ENCODE measurements around the gene CD2.

DNA sequence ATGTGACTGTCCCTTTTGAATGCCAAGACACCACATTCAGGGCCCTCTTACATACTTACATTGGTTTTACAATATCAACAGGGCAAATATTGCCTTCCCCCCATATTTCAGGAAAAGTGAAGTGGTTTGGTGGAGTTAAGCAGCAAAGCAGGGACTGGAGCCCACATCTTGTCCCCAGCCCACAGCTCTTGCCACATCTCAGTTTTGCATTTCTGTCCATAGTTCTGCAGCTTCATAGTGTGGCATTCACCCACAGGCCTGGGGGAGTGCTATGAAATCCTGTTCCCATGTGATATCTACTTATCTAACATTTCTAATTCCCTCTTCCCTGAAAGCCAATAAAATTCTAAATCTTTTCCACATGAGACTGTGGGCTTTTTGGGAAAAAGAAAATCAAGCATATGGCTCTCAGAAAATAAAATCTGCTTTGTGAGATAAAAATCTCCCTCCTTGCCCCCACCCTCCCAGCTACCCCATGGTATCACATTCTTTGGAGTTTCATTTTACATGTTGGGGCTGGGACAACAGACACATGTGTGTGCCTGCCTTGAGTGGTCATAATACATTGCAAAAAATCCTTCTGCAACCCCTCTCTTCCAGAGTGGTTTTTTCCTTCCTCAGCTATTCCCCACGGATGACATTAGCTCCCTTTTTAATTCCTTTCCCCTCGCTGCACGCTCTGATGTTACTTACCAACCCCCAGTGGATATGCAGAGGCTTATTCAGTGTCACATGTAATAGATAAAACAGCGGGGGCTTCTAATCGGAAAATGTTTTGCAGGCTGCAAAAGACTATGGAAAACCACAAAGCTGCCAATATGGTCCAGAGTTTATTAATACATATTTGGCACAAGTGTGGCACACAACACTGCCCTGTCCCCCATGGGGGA, 20.5 kb upstream of the CD2 start:
- TF ChIP-seq POLR2A (IDR thresholded peaks at IDR 0.05): no peak
- TF ChIP-seq, protein P1, sequence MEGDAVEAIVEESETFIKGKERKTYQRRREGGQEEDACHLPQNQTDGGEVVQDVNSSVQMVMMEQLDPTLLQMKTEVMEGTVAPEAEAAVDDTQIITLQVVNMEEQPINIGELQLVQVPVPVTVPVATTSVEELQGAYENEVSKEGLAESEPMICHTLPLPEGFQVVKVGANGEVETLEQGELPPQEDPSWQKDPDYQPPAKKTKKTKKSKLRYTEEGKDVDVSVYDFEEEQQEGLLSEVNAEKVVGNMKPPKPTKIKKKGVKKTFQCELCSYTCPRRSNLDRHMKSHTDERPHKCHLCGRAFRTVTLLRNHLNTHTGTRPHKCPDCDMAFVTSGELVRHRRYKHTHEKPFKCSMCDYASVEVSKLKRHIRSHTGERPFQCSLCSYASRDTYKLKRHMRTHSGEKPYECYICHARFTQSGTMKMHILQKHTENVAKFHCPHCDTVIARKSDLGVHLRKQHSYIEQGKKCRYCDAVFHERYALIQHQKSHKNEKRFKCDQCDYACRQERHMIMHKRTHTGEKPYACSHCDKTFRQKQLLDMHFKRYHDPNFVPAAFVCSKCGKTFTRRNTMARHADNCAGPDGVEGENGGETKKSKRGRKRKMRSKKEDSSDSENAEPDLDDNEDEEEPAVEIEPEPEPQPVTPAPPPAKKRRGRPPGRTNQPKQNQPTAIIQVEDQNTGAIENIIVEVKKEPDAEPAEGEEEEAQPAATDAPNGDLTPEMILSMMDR (IDR thresholded peaks at IDR 0.05): no peak
